ENCODE data around the gene HTR1A.

- TF ChIP-seq CTCF (IDR thresholded peaks at IDR 0.05) (no peak), POLR2A (IDR thresholded peaks at IDR 0.05) (no peak)
Measured at GRCh38 chr5:63916786-63917185, 45.5 kb downstream of the HTR1A start.

Data from lower leg skin (tissue), 3 donors.